Spleen (tissue), 11 donors: ENCODE results near the gene CBR1. TPM values are rescaled to one million over a fixed set of nuclear protein-coding genes. Genes with fewer than 3 reads are reported as not detected.
A peak's percentile ranks its signal among the peaks of the same experiment; 100 is the strongest.

ENCODE experiments used
- DNase-seq: peaks from one replicate; pipeline ENCODE4 v3.0.0-alpha.2; 2020
- H3K27ac ChIP-seq, 8 donors: fragments of 200-600 bp; sonication (generic) in 7 of 8; 1 replicate in 4 of 8; 2 replicates in 4 of 8; pipeline versions ENCODE4 v1.5.0 to v1.8.0; 2016 to 2021; ENCODE audit warnings: inconsistent platforms in 4 of 8, mild to moderate bottlenecking in 4 of 8, moderate library complexity in 1 of 8
- H3K27me3 ChIP-seq, 7 donors: fragments of 200-600 bp; sonication (generic) in 6 of 7; replicated peaks in 1 of 7; 1 replicate in 4 of 7; 2 replicates in 3 of 7; pipeline versions ENCODE4 v1.5.0 to v1.8.0; 2016 to 2021; ENCODE audit warnings: inconsistent platforms in 3 of 7, mild to moderate bottlenecking in 1 of 7
- H3K36me3 ChIP-seq, 6 donors: fragments of 200-600 bp; sonication (generic) in 5 of 6; 1 replicate in 4 of 6; 2 replicates in 2 of 6; pipeline versions ENCODE4 v1.5.0 to v1.8.0; 2016 to 2021; ENCODE audit warnings: inconsistent platforms in 2 of 6
- H3K4me1 ChIP-seq, 6 donors: fragments of 200-600 bp; sonication (generic) in 5 of 6; 1 replicate in 3 of 6; 2 replicates in 3 of 6; pipeline versions ENCODE4 v1.5.0 to v1.8.0; 2016 to 2021; ENCODE audit warnings: inconsistent platforms in 3 of 6
- H3K4me3 ChIP-seq, 8 donors: fragments of 200-600 bp; sonication (generic) in 7 of 8; 1 replicate in 4 of 8; 2 replicates in 4 of 8; pipeline versions ENCODE4 v1.5.0 to v1.8.0; 2016 to 2021; ENCODE audit warnings: inconsistent platforms in 4 of 8, mild to moderate bottlenecking in 4 of 8, moderate library complexity in 2 of 8
- H3K9me3 ChIP-seq, 8 donors: fragments of 200-600 bp; sonication (generic) in 7 of 8; 1 replicate in 4 of 8; 2 replicates in 4 of 8; pipeline versions ENCODE4 v1.5.0 to v1.8.0; 2016 to 2021; ENCODE audit warnings: inconsistent platforms in 4 of 8
- POLR2A ChIP-seq, 3 donors: fragments of 450-650 bp; IDR thresholded peaks; one replicate each; pipeline ENCODE4 v1.5.1; 2017; ENCODE audit warnings: antibody characterized with exemption in 3 of 3, mild to moderate bottlenecking in 1 of 3
- POLR2AphosphoS5 ChIP-seq, 3 donors: sonication (generic); formaldehyde crosslinking; IDR thresholded peaks; one replicate each; pipeline ENCODE4 v1.5.1; 2017; ENCODE audit warnings: antibody characterized with exemption in 3 of 3
- WGBS, 5 donors: extraction: QIAGEN DNeasy Blood & Tissue Kit in 3 of 5; methylation state at CpG; one replicate each; pipeline versions ENCODE4 v1.1.5 to v1.1.7; 2013 to 2018; 5-methylcytosine and 5-hydroxymethylcytosine counted together
- intact Hi-C: fragments of 100-400 bp; cut with DNase I; formaldehyde crosslinking; loops from one replicate; pipeline ENCODE4 v1.15.0; 2023; ENCODE audit warnings: low total_unique reads
- polyA plus RNA-seq, 3 donors: library from polyadenylated mRNA; stranded (reverse); fragments of 200-250 nt; gene quantifications; one replicate each; pipeline ENCODE4 v1.2.1, GENCODE V29; 2013
- total RNA-seq, 7 donors: library from RNA; depleted of rRNA in 3 of 7; stranded (reverse); fragments of >200 nt in 3 of 7; fragmentation: NEBNext Ultra II Directional in 4 of 7; extraction: Animal tissue kit (Norgen Biotek cat#: 25700) in 4 of 7; gene quantifications; one replicate each; pipeline versions ENCODE4 v1.1.0 to v1.2.1, GENCODE V29; 2016 to 2021
- TF ChIP-seq, protein P1 (sequence below), 11 experiments: fragments of 200-600 bp in 7 of 11; fragments of 450-650 bp in 4 of 11; sonication (generic) in 4 of 11; IDR thresholded peaks in 8 of 11; conservative IDR thresholded peaks in 3 of 11; 1 replicate in 7 of 11; 2 replicates in 4 of 11; pipeline versions ENCODE4 v1.4.0 to v1.8.0; 2016 to 2021; ENCODE audit warnings: antibody characterized with exemption in 11 of 11, inconsistent platforms in 4 of 11, mild to moderate bottlenecking in 1 of 11
- donor health status: healthy with polysubstance abuse.
- donor health status: DM: no; HTN: no; CAD: no; lungs with moderate emphysema.
- donor health status: DM: no; HTN: no; CAD: no.
- donor health status: Bipolar disorder and iron deficiency.
- donor health status: healthy.
- donor health status: DM: no; HTN: no; CAD: no.
- donor health status: DM: yes; HTN: yes; CAD: no.

Gene CBR1
- total and polyA plus RNA-seq, 10 donors = 30.7 to 128 (median 45.5) TPM

DNA sequence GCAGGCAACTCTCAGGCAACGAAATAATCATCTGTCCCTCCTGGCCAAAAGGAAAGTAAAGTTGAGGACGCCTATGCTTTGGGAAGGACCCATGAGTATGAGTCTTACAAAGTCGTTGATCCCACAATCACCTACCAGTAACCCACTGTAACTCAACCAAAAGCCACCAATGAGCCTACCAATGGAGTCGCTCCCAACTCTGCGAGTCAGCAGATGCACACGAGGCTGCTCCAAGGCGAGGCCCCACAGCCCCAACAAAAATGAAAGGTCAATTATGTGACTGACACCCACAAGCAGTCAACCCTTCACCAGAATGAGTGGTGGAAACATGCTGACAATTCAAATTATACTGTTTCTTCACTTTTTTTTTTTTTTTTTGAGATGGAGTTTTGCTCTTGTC lies 21.5 kb upstream of the CBR1 start:
- intact Hi-C loops = no loop called here
- Histone ChIP-seq H3K36me3 (peaks cover 5 to 100% (median 79%) of the 10 kb centered on the region in 6 donors), H3K27me3 (no peaks in the 10 kb centered on the region), H3K9me3 (no peaks in the 10 kb centered on the region), H3K4me3 (no peak overlapping the region), H3K4me1 (peaks cover 0 to 18% (median 4%) of the 10 kb centered on the region in 6 donors), H3K27ac (no peak overlapping the region)
- DNase-seq = no peak
- TF ChIP-seq, protein P1, sequence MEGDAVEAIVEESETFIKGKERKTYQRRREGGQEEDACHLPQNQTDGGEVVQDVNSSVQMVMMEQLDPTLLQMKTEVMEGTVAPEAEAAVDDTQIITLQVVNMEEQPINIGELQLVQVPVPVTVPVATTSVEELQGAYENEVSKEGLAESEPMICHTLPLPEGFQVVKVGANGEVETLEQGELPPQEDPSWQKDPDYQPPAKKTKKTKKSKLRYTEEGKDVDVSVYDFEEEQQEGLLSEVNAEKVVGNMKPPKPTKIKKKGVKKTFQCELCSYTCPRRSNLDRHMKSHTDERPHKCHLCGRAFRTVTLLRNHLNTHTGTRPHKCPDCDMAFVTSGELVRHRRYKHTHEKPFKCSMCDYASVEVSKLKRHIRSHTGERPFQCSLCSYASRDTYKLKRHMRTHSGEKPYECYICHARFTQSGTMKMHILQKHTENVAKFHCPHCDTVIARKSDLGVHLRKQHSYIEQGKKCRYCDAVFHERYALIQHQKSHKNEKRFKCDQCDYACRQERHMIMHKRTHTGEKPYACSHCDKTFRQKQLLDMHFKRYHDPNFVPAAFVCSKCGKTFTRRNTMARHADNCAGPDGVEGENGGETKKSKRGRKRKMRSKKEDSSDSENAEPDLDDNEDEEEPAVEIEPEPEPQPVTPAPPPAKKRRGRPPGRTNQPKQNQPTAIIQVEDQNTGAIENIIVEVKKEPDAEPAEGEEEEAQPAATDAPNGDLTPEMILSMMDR (IDR thresholded peaks at IDR 0.05 in 8 of 11, conservative IDR thresholded peaks at IDR 0.05 in 3 of 11) = no peak
- TF ChIP-seq POLR2AphosphoS5 (IDR thresholded peaks at IDR 0.05) = no peak
- no peak for TF ChIP-seq POLR2A (IDR thresholded peaks at IDR 0.05)
- 94 to 97% (median 96%) methylated on average over 7 of the region's 7 CpGs for WGBS, 5 donors

DNA sequence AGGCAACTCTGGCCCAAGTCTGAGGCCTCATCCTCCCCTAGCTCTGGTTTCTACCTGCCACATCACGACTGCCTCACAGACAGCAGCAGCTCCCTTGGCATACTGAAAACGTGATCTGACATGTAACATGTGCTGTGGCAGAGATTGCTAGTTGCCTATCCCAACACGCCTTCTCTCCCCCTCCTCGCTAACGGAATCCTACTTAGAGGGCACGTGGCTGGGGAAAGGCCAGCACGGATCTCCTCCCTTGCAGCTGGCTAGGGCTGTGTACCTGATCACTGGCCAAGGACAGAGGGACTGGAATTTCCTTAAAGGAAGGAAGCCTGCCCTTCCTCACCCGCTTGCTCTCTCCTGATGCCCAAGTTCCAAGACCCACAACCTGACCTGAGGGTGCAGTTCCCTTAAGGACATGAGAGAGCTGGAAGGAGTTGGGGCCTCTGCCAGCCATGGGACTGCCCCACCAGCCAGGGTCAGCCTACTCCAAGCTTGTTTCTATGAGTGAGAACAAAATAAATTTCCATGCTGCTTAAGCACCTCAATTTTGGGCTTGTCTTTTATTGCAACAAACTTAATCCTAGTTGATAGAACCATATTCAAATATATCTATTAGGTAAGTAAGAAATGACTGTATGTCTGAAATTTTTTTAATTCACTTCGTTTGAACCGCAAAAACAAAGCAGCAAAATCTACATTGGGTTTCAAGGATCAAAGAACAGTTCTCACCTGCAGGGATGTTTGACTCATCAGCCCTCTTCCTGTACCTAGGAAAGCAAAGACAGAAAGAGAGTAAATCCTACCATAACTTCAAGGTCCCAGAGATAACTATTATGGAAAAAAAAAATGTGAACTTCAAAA lies 16.7 kb upstream of the CBR1 start:
- 75 to 84% (median 79%) methylated on average over 10 of the region's 10 CpGs for WGBS, 5 donors
- Histone ChIP-seq H3K4me1 (peaks cover 0 to 26% (median 8%) of the 10 kb centered on the region in 6 donors), H3K36me3 (peaks cover 0 to 100% (median 76%) of the 10 kb centered on the region in 6 donors), H3K4me3 (no peak overlapping the region), H3K27me3 (no peaks in the 10 kb centered on the region), H3K27ac (no peak overlapping the region), H3K9me3 (no peaks in the 10 kb centered on the region)
- TF ChIP-seq POLR2A (IDR thresholded peaks at IDR 0.05) (no peak), POLR2AphosphoS5 (IDR thresholded peaks at IDR 0.05) (peak in 1 of 3 donors; percentile 27)
- TF ChIP-seq, protein P1 (IDR thresholded peaks at IDR 0.05 in 8 of 11, conservative IDR thresholded peaks at IDR 0.05 in 3 of 11) = no peak
- intact Hi-C loops = no loop called here
- DNase-seq = no peak

DNA sequence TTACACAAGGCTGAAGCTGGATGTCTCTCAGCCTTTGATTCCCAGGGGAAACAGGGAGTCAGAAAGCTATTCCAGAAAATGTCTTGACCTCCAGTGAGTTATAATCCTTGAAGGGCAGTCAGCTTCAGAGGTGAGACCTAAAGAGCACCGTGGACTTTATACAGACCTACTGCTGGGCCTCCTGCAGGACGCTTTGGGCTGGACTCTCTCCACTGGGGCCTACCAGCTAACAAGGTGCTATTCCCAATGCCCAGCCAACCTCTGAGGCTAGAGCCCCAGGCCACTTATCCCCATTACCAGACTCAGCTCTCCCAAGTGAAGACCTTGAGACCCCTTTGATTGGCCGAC lies 16.1 kb upstream of the CBR1 start:
- no peak overlapping the region for H3K27ac ChIP-seq
- H3K9me3 ChIP-seq = no peaks in the 10 kb centered on the region
- 84 to 97% (median 95%) methylated on average over 3 of the region's 3 CpGs for WGBS, 5 donors
- H3K27me3 ChIP-seq = no peaks in the 10 kb centered on the region
- peaks cover 0 to 32% (median 11%) of the 10 kb centered on the region in 6 donors for H3K4me1 ChIP-seq
- TF ChIP-seq POLR2A (IDR thresholded peaks at IDR 0.05) (no peak), POLR2AphosphoS5 (IDR thresholded peaks at IDR 0.05) (no peak)
- TF ChIP-seq, protein P1 (IDR thresholded peaks at IDR 0.05 in 8 of 11, conservative IDR thresholded peaks at IDR 0.05 in 3 of 11) = no peak
- DNase-seq = no peak
- peaks cover 0 to 100% (median 73%) of the 10 kb centered on the region in 6 donors for H3K36me3 ChIP-seq
- intact Hi-C loops = no loop called here
- no peak overlapping the region for H3K4me3 ChIP-seq

- no peaks in the 10 kb centered on the region for H3K9me3 ChIP-seq
- peaks cover 8 to 45% (median 21%) of the 10 kb centered on the region in 6 donors for H3K4me1 ChIP-seq
- 93 to 95% (median 95%) methylated on average over 3 of the region's 3 CpGs for WGBS, 5 donors
- TF ChIP-seq POLR2A (IDR thresholded peaks at IDR 0.05) (no peak), POLR2AphosphoS5 (IDR thresholded peaks at IDR 0.05) (no peak)
- TF ChIP-seq, protein P1 (IDR thresholded peaks at IDR 0.05 in 8 of 11, conservative IDR thresholded peaks at IDR 0.05 in 3 of 11) = no peak
- intact Hi-C loops = no loop called here
- H3K27ac ChIP-seq = no peak overlapping the region
- no peak overlapping the region for H3K4me3 ChIP-seq
- no peaks in the 10 kb centered on the region for H3K27me3 ChIP-seq
- H3K36me3 ChIP-seq = peaks cover 0 to 82% (median 61%) of the 10 kb centered on the region in 6 donors
- no peak for DNase-seq
Observed at GRCh38 chr21:36055551-36055950, 14.3 kb upstream of the CBR1 start.
